ENCODE results near the gene UXT. TPM values are rescaled to one million over a fixed set of nuclear protein-coding genes. Genes with fewer than 3 reads are reported as not detected.
"Not testable (repeated sequence)": the region's sequence is repeated elsewhere in the genome, so short reads cannot be mapped to it uniquely, and the experiment has no call there.

The UXT gene
- total and polyA plus RNA-seq, 8 donors = 2.9 to 320 (median 90.0) TPM

GRCh38 chrX:47610511-47610910 is 48.5 kb downstream of the UXT start:
- H3K27me3 ChIP-seq = peaks cover 0 to 4% (median 0%) of the 10 kb centered on the region in 3 donors
- H3K36me3 ChIP-seq = no peaks in the 10 kb centered on the region
- no peak for DNase-seq
- H3K4me1 ChIP-seq = no peaks in the 10 kb centered on the region
- intact Hi-C loops (cut with DNase I; ENCODE audit: low total_unique reads) = no loop called here
- TF ChIP-seq, protein P1, sequence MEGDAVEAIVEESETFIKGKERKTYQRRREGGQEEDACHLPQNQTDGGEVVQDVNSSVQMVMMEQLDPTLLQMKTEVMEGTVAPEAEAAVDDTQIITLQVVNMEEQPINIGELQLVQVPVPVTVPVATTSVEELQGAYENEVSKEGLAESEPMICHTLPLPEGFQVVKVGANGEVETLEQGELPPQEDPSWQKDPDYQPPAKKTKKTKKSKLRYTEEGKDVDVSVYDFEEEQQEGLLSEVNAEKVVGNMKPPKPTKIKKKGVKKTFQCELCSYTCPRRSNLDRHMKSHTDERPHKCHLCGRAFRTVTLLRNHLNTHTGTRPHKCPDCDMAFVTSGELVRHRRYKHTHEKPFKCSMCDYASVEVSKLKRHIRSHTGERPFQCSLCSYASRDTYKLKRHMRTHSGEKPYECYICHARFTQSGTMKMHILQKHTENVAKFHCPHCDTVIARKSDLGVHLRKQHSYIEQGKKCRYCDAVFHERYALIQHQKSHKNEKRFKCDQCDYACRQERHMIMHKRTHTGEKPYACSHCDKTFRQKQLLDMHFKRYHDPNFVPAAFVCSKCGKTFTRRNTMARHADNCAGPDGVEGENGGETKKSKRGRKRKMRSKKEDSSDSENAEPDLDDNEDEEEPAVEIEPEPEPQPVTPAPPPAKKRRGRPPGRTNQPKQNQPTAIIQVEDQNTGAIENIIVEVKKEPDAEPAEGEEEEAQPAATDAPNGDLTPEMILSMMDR (IDR thresholded peaks at IDR 0.05) = no peak
- TF ChIP-seq POLR2A (IDR thresholded peaks at IDR 0.05) = no peak
- TF ChIP-seq EP300 (IDR thresholded peaks at IDR 0.05) = no peak
- TF ChIP-seq POLR2AphosphoS5 (IDR thresholded peaks at IDR 0.05) = no peak
- WGBS, 5 donors = 73 to 79% (median 74%) methylated on average over 4 of the region's 4 CpGs
- H3K9me3 ChIP-seq = peaks cover 0 to 9% (median 0%) of the 10 kb centered on the region in 4 donors
- no peak overlapping the region for H3K27ac ChIP-seq
- H3K4me3 ChIP-seq = no peak overlapping the region

- no peak overlapping the region for H3K27ac ChIP-seq
- H3K9me3 ChIP-seq = peaks cover 0 to 9% (median 0%) of the 10 kb centered on the region in 4 donors
- no peaks in the 10 kb centered on the region for H3K36me3 ChIP-seq
- no peaks in the 10 kb centered on the region for H3K27me3 ChIP-seq
- WGBS, 5 donors = 43 to 69% (median 50%) methylated on average over 6 to 9 of the region's 9 CpGs
- no peaks in the 10 kb centered on the region for H3K4me1 ChIP-seq
- H3K4me3 ChIP-seq = no peak overlapping the region
- TF ChIP-seq POLR2AphosphoS5 (IDR thresholded peaks at IDR 0.05) = no peak
- TF ChIP-seq POLR2A (IDR thresholded peaks at IDR 0.05) = no peak
- TF ChIP-seq EP300 (IDR thresholded peaks at IDR 0.05) = no peak
- TF ChIP-seq, protein P1 (IDR thresholded peaks at IDR 0.05) = no peak
- no peak for DNase-seq
- intact Hi-C loops (cut with DNase I; ENCODE audit: low total_unique reads) = no loop called here
Observed at GRCh38 chrX:47608130-47608810, 50.7 kb downstream of the UXT start.

DNA sequence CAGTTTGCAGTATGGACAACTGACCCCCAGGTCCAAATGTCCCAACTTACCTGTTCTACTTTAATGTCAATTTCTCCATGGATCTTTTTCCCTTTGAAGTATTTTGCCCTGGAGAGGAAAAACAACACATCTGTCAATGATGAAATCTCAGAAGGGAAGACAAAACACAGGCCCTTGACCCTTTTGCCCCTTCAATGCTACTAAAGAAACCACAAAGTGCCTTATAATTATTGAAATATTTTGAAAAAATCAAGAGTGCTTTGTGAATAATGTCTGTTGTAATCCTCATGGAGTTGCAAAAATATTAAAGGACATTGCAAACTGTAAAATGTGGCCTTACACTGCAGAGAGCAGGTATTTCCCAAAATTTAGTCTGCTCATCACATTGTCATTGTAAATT is 51.9 kb downstream of the UXT start:
- intact Hi-C loops (cut with DNase I; ENCODE audit: low total_unique reads) = no loop called here
- H3K9me3 ChIP-seq = peaks cover 0 to 9% (median under 1%) of the 10 kb centered on the region in 4 donors
- no peaks in the 10 kb centered on the region for H3K4me1 ChIP-seq
- no peak overlapping the region for H3K27ac ChIP-seq
- no peak overlapping the region for H3K4me3 ChIP-seq
- no peak for DNase-seq
- H3K27me3 ChIP-seq = no peaks in the 10 kb centered on the region
- H3K36me3 ChIP-seq = no peaks in the 10 kb centered on the region
- TF ChIP-seq POLR2AphosphoS5 (IDR thresholded peaks at IDR 0.05) (no peak), EP300 (IDR thresholded peaks at IDR 0.05) (no peak), POLR2A (IDR thresholded peaks at IDR 0.05) (no peak)
- TF ChIP-seq, protein P1 (IDR thresholded peaks at IDR 0.05) = no peak

DNA sequence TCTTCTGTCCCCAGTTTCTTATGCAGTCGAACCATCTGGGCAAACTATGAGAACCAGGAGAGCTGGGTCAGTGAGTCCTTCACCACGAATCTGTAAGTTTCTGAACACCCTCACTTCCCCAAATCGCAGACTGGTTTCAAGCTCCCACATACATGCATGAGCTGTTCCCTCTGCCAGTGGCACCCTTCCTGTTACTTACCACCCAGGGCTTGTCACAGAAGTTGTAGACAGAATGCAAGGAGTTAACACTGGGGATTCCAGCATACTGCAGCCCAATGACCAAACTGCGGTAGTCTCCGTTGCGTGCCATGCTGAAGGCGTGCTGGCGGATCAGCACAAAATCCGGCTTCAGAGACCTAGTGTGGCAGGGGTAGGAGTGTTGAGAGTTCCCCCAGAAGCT is 54.0 kb downstream of the UXT start:
- H3K27me3 ChIP-seq = no peaks in the 10 kb centered on the region
- H3K4me3 ChIP-seq = no peak overlapping the region
- H3K27ac ChIP-seq = no peak overlapping the region
- intact Hi-C loops (cut with DNase I; ENCODE audit: low total_unique reads) = no loop called here
- H3K36me3 ChIP-seq = no peaks in the 10 kb centered on the region
- DNase-seq = no peak
- TF ChIP-seq POLR2AphosphoS5 (IDR thresholded peaks at IDR 0.05) (no peak), POLR2A (IDR thresholded peaks at IDR 0.05) (no peak), EP300 (IDR thresholded peaks at IDR 0.05) (no peak)
- TF ChIP-seq, protein P1 (IDR thresholded peaks at IDR 0.05) = no peak
- H3K9me3 ChIP-seq = peaks cover 0 to 14% (median 7%) of the 10 kb centered on the region in 4 donors
- no peaks in the 10 kb centered on the region for H3K4me1 ChIP-seq
- WGBS, 5 donors = 44 to 60% (median 53%) methylated on average over 9 of the region's 9 CpGs

DNA sequence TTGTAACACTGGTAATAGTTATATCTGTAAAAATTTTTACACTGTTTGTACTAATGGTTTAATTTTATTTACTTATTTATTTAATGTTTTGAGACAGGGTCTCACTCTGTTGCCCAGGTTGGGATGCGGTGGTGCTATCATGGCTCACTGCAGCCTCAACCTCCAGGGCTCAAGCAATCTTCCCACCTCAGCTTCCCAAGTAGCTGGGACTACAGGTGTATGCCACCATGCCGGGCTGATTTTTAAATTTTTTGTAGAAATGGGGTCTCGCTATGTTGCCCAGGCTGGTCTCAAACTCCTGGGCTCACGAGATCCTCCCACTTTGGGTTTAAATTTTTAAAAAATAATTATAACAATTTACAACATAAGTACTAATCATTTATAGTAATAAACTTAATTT is 55.9 kb downstream of the UXT start:
- H3K36me3 ChIP-seq; H3K4me3 ChIP-seq; intact Hi-C loops (cut with DNase I; ENCODE audit: low total_unique reads); H3K4me1 ChIP-seq; H3K27me3 ChIP-seq; H3K27ac ChIP-seq; DNase-seq: not testable (repeated sequence)
- peaks cover 0 to 30% (median 12%) of the 10 kb centered on the region in 4 donors for H3K9me3 ChIP-seq
- 87 to 97% (median 89%) methylated on average over 4 of the region's 4 CpGs for WGBS, 5 donors
